CD8-positive, alpha-beta memory T cell (primary cell): ENCODE data around the gene THAP7. TPM values are rescaled to one million over a fixed set of nuclear protein-coding genes. Genes with fewer than 3 reads are reported as not detected.

Experiments used
- CTCF ChIA-PET: fragments of 350-600 bp; sonication (Branson Sonifier 250); formaldehyde crosslinking; loops from one replicate; lab custom pipeline; 2021; ENCODE audit warnings: antibody characterized with exemption; lab: Charles Lee
- POLR2A ChIA-PET: fragments of 350-600 bp; sonication (Branson Sonifier 250); formaldehyde crosslinking; loops from one replicate; lab custom pipeline; 2021; ENCODE audit warnings: antibody characterized with exemption; lab: Charles Lee
- DNase-seq, 5 donors: peaks; one replicate each; pipeline versions ENCODE4 v3.0.0 to v3.0.0-alpha.2; 2020 to 2022; ENCODE audit warnings: mixed read lengths in 1 of 5
- H3K27ac ChIP-seq: one replicate; pipeline ENCODE4 v1.7.0; 2013; ENCODE audit warnings: low read depth, mild to moderate bottlenecking, low read length, moderate library complexity
- H3K27me3 ChIP-seq: 2 replicates; pipeline ENCODE4 v1.7.0; 2013; ENCODE audit warnings: low read length, mild to moderate bottlenecking; ENCODE audit not compliant: insufficient read depth, poor library complexity, severe bottlenecking
- H3K36me3 ChIP-seq: 2 replicates; pipeline ENCODE4 v1.7.0; 2013; ENCODE audit warnings: mild to moderate bottlenecking, low read length, moderate library complexity; ENCODE audit not compliant: insufficient read depth
- H3K4me1 ChIP-seq: 2 replicates; pipeline ENCODE4 v1.7.0; 2013; ENCODE audit warnings: mild to moderate bottlenecking, low read length, moderate library complexity; ENCODE audit not compliant: insufficient read depth
- H3K4me3 ChIP-seq: 2 replicates; pipeline ENCODE4 v1.7.0; 2013; ENCODE audit warnings: mild to moderate bottlenecking, low read length
- H3K9me3 ChIP-seq: 2 replicates; pipeline ENCODE4 v1.7.0; 2013; ENCODE audit warnings: mild to moderate bottlenecking, low read length
- H3K27ac Mint-ChIP-seq, 8 donors: one replicate each; pipeline ENCODE4 v1.8.0; 2020 to 2021; ENCODE audit warnings: mixed read lengths in 8 of 8, mild to moderate bottlenecking in 6 of 8, inconsistent platforms in 3 of 8, moderate library complexity in 3 of 8
- H3K27me3 Mint-ChIP-seq, 2 donors: one replicate each; pipeline ENCODE4 v1.8.0; 2020 to 2021; ENCODE audit warnings: mixed read lengths in 2 of 2, mild to moderate bottlenecking in 1 of 2, moderate library complexity in 1 of 2
- H3K36me3 Mint-ChIP-seq, 3 donors: one replicate each; pipeline ENCODE4 v1.8.0; 2020 to 2021; ENCODE audit warnings: mixed read lengths in 3 of 3, inconsistent platforms in 1 of 3, mild to moderate bottlenecking in 1 of 3
- H3K4me1 Mint-ChIP-seq, 3 donors: one replicate each; pipeline ENCODE4 v1.8.0; 2020 to 2021; ENCODE audit warnings: mixed read lengths in 3 of 3, inconsistent platforms in 1 of 3, mild to moderate bottlenecking in 1 of 3
- H3K4me3 Mint-ChIP-seq, 7 donors: one replicate each; pipeline ENCODE4 v1.8.0; 2020 to 2021; ENCODE audit warnings: mixed read lengths in 7 of 7, mild to moderate bottlenecking in 6 of 7, moderate library complexity in 4 of 7, inconsistent platforms in 2 of 7
- H3K9me3 Mint-ChIP-seq, 5 donors: one replicate each; pipeline ENCODE4 v1.8.0; 2020 to 2022; ENCODE audit warnings: mixed read lengths in 5 of 5, mild to moderate bottlenecking in 3 of 5, moderate library complexity in 2 of 5, inconsistent platforms in 1 of 5
- polyA plus RNA-seq: library from polyadenylated mRNA; unstranded; fragments of 300-500 nt; fragmentation: Illumina TruSeq; gene quantifications from one replicate; pipeline ENCODE4 v1.2.3, GENCODE V29; 2021
- total RNA-seq, 2 experiments: library from RNA; stranded (reverse); gene quantifications; one replicate each; pipeline ENCODE4 v1.2.3, GENCODE V29; 2021

The THAP7 gene
- total and polyA plus RNA-seq, 3 experiments from 2014 or later: 42.8 to 43.9 (median 43.9) TPM

DNA sequence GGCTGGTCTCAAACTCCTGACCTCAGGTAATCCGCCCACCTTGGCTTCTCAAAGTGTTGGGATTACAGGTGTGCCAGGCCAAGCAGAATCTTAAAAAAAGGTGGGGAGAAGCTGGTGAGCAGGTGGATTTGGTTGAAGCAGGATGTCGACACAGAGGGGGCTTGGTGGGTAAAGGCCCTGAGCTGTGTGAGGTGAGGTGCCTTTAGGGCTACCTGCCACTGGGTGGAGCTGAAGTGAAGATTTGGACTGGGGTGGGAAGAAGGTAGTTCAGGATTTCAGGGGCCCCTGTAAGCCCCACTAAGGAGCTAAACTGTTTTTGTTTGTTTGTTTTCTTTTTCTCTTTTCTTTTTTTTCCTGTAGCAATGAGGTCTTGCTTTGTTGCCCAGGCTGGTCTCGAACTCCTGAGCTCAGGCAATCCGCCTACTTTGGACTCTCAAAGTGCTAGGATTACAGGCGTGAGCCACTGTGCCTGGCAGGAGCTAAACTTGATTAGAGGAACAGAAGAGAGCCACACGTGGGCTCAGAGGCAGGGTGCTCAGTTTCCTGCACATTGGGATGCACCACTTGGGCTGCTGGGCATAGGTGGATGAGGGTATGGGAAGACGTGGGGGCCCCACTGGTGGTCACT is 19.0 kb upstream of the THAP7 start:
- Mint-ChIP-seq H3K27ac (peak overlapping the region in 2 of 8 donors; percentile 45 to 51), H3K4me3 (no peak overlapping the region), H3K36me3 (no peaks in the 10 kb centered on the region), H3K27me3 (peaks cover 0 to 2% of the 10 kb centered on the region in 2 donors), H3K4me1 (peaks cover 11 to 20% (median 15%) of the 10 kb centered on the region in 3 donors), H3K9me3 (no peaks in the 10 kb centered on the region)
- Histone ChIP-seq H3K4me3 (no peak overlapping the region), H3K27ac (no peak overlapping the region), H3K36me3 (no peaks in the 10 kb centered on the region), H3K27me3 (no peaks in the 10 kb centered on the region), H3K4me1 (peaks cover 13% of the 10 kb centered on the region), H3K9me3 (no peaks in the 10 kb centered on the region)
- POLR2A ChIA-PET: no interaction called here
- peak in 1 of 5 donors; percentile 35 for DNase-seq
- CTCF ChIA-PET: interaction anchor here (1.5 kb wide), 1 partner anchor 19 kb away, joined by 5 read pairs; the partner anchor contains the start of gene THAP7

DNA sequence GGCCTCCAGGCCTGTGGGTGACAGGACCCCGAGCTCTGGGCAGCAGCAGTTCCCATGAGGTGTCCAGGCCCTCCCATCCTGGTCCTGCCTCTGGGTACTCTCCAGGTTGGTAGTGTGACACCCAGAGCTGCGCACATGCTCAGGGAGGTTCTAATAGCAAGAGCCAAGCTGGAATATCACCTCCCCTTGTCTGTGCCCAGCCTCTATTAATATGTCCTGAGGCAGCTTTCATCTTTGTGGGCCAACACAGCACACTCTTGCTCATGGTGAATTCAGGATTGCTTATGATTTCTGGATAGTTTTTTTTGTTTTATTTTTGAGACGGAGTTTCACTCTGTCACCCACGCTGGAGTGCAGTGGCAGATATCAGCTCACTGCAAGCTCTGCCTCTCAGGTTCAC is 16.4 kb upstream of the THAP7 start:
- POLR2A ChIA-PET: no interaction called here
- Histone ChIP-seq H3K36me3 (no peaks in the 10 kb centered on the region), H3K4me3 (no peak overlapping the region), H3K27me3 (no peaks in the 10 kb centered on the region), H3K4me1 (peaks cover 18% of the 10 kb centered on the region), H3K27ac (no peak overlapping the region), H3K9me3 (no peaks in the 10 kb centered on the region)
- Mint-ChIP-seq H3K36me3 (no peaks in the 10 kb centered on the region), H3K27ac (no peak overlapping the region), H3K27me3 (peaks cover 0 to 2% of the 10 kb centered on the region in 2 donors), H3K4me1 (peaks cover 23 to 31% (median 23%) of the 10 kb centered on the region in 3 donors), H3K9me3 (no peaks in the 10 kb centered on the region), H3K4me3 (no peak overlapping the region)
- CTCF ChIA-PET: no interaction called here
- no peak for DNase-seq

DNA sequence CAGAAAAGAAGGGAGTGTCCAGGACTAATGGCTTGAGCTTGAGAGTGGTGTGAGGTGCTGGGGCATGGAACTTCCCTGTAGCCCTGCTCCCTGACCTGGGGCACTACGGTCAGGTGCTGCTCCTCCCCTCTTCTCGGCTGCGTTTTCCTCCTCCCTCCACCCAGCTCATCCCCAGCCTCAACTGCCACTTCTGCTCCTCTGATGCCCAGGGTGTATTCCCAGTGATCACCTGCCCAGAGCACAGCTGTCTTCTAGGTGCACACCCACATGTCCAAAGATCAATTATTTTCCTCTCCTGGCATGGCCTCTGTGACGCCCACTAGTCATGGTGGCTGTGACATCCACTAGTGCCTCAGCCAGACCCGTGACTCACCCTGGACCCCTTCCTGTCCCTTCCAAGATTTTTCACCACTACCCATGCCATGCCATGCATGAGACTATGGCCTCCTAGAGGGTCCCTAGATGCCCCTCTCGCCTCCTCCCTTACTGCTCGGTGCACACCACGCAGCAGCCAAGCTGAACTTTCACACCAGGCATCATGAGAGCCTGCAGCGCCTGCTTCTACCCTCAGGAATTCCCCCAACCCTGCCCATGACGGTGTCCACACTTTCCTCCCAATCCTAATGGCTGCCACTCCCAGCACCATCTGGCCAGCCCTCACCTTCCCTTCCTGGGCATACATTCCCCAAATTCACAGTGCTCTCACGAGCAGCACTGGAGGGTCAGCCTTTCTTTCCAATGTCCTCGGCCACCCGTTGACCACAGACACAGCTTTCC is 14.9 kb upstream of the THAP7 start:
- Mint-ChIP-seq H3K4me3 (peak overlapping the region in 2 of 7 donors; percentile 58 to 82), H3K9me3 (no peaks in the 10 kb centered on the region), H3K27ac (peak overlapping the region in 4 of 8 donors; percentile 50 to 91 (median 71)), H3K36me3 (no peaks in the 10 kb centered on the region), H3K4me1 (peaks cover 26 to 34% (median 26%) of the 10 kb centered on the region in 3 donors), H3K27me3 (peaks cover 0 to 2% of the 10 kb centered on the region in 2 donors)
- Histone ChIP-seq H3K4me3 (no peak overlapping the region), H3K27me3 (no peaks in the 10 kb centered on the region), H3K9me3 (no peaks in the 10 kb centered on the region), H3K36me3 (no peaks in the 10 kb centered on the region), H3K27ac (no peak overlapping the region), H3K4me1 (peaks cover 18% of the 10 kb centered on the region)
- ChIA-PET POLR2A (no interaction called here), CTCF (no interaction called here)
- no peak for DNase-seq

DNA sequence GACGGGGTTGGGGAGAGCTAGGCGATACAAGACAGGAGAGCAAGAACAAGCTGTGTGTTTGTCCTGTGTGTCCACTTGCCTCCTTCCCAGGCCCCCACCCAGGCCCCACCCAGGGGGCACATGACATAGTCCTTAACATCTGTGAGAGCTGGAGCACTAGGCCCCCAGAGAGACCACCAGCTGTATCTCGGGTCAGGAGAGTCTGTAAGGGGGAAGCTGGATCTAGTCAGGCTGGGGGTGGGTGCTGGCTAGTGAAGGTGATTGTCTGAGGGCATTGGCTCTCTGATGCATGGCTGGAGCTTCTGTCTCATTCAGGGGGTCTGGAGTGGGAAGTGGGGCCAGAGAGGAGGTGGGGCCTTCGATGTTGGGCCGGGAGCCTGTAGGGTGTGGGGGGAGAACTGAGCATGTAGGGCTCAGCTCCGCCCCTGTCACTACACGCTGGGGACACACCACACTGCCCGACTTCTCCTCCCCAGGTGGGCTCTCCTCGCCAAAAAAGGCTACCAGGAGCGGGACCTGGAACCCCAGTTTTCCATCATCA is 13.6 kb upstream of the THAP7 start:
- peaks cover 0 to 2% of the 10 kb centered on the region in 2 donors for H3K27me3 Mint-ChIP-seq
- H3K27ac ChIP-seq: peak overlapping the region; percentile 90
- H3K4me3 Mint-ChIP-seq: peak overlapping the region in 1 of 7 donors; percentile 89
- CTCF ChIA-PET: interaction anchor here (1.3 kb wide), 1 partner anchor 13 kb away, joined by 4 read pairs; the partner anchor contains the start of gene THAP7
- peak overlapping the region in 6 of 8 donors; percentile 78 to 98 (median 96) for H3K27ac Mint-ChIP-seq
- H3K4me1 ChIP-seq: peaks cover 18% of the 10 kb centered on the region
- H3K4me3 ChIP-seq: no peak overlapping the region
- no peak for DNase-seq
- no peaks in the 10 kb centered on the region for H3K9me3 ChIP-seq
- POLR2A ChIA-PET: interaction anchor here (1.1 kb wide), 1 partner anchor 13 kb away, joined by 3 read pairs; the partner anchor contains the start of gene THAP7
- no peaks in the 10 kb centered on the region for H3K9me3 Mint-ChIP-seq
- H3K36me3 ChIP-seq: no peaks in the 10 kb centered on the region
- peaks cover 26 to 34% (median 26%) of the 10 kb centered on the region in 3 donors for H3K4me1 Mint-ChIP-seq
- no peaks in the 10 kb centered on the region for H3K27me3 ChIP-seq
- H3K36me3 Mint-ChIP-seq: no peaks in the 10 kb centered on the region

DNA sequence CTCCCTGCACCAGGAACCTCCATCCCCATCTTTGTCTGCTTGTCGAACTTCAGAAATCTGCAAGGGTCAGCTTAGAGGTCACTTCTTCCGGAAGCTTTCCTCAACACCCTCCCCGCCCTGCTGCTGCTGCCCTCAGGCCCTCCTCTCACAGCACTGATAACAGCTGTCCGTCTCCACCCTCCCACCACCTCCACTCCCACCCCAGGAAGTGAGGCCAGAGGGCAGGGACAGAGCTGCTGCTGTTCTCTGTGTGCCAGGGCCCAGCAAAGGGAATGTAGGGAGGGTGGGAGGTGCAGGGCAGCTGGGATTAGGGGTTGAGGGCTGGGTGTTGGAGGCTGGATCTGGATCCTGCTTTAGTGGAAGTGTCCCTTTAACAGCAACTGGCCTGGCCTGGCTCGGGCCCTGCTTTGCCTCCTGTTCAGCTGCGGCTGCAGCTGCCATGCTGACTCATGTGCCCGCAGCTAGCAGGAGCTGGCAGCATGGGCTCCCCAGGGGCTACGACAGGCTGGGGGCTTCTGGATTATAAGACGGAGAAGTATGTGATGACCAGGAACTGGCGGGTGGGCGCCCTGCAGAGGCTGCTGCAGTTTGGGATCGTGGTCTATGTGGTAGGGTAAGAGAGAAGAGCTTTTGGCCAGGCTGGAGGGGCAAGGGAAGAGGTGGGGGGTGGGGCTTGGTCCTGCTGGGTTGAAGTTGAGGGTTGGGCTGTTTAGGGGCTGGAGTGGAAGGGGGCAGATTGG is 13.0 kb upstream of the THAP7 start, which contains the start of gene P2RX6:
TSS of gene P2RX6 (plus strand) at position 440 of the 740 bp plus-strand sequence. CDS start at position 450, 10 bp downstream.
- Histone ChIP-seq H3K36me3 (no peaks in the 10 kb centered on the region), H3K4me1 (peaks cover 18% of the 10 kb centered on the region), H3K27me3 (no peaks in the 10 kb centered on the region), H3K9me3 (no peaks in the 10 kb centered on the region), H3K27ac (peak within 1 kb of the TSS; percentile 90), H3K4me3 (peak within 1 kb of the TSS; percentile 74)
- H3K4me1 Mint-ChIP-seq: peaks cover 26 to 34% (median 26%) of the 10 kb centered on the region in 3 donors
- no peak for DNase-seq
- H3K4me3 Mint-ChIP-seq: peak within 1 kb of the TSS; percentile 73 to 89 (median 85)
- peaks cover 0 to 2% of the 10 kb centered on the region in 2 donors for H3K27me3 Mint-ChIP-seq
- CTCF ChIA-PET: interaction anchor here (1.3 kb wide), 1 partner anchor 13 kb away, joined by 4 read pairs; the partner anchor contains the start of gene THAP7
- H3K9me3 Mint-ChIP-seq: no peaks in the 10 kb centered on the region
- peak within 1 kb of the TSS; percentile 91 to 98 (median 96) for H3K27ac Mint-ChIP-seq
- H3K36me3 Mint-ChIP-seq: no peaks in the 10 kb centered on the region
- POLR2A ChIA-PET: interaction anchor here (0.7 to 1.1 kb wide), 2 partner anchors 13 to 1723 kb away, joined by 3 read pairs; partner anchors contain the start of gene THAP7

DNA sequence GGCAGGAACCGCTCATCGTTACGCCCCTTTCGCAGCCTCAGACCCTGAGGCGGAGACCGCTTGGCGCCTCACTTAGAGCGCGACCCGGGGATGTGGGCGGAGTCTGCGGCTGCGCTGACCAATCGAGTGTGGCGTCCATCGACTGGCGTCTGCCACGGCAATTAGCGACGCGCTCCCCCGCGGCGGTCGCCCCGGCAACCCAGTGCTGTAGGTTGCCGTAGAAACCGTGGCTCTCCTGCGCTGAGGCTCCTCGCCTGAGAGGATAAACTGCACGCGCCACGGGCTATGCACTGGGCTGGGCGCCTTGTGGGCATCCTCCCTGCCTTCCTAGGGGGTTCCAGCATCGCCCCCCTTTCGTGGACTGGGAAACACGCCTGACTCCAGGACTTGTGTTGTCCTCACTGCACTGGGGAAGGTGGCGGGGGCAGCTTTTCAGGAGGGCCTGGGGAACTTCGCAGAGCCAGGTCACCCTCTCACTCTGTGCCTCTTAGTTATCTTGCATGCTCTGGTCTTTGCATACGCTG is 12.3 kb upstream of the THAP7 start:
- Mint-ChIP-seq H3K36me3 (no peaks in the 10 kb centered on the region), H3K27me3 (peaks cover 0 to 2% of the 10 kb centered on the region in 2 donors), H3K4me3 (peak overlapping the region; percentile 73 to 89 (median 85)), H3K9me3 (no peaks in the 10 kb centered on the region), H3K27ac (peak overlapping the region; percentile 91 to 98 (median 96)), H3K4me1 (peaks cover 26 to 34% (median 26%) of the 10 kb centered on the region in 3 donors)
- ChIA-PET POLR2A (interaction anchor here (0.7 to 1.9 kb wide), 2 partner anchors 12 to 1722 kb away, joined by 3 to 12 read pairs; partner anchors contain the start of gene THAP7), CTCF (interaction anchor here (1.1 to 1.3 kb wide), 2 partner anchors 10 to 12 kb away, joined by 4 read pairs; partner anchors contain the start of gene THAP7)
- DNase-seq: peak; percentile 80 to 93 (median 82)
- Histone ChIP-seq H3K4me3 (peak overlapping the region; percentile 74), H3K36me3 (no peaks in the 10 kb centered on the region), H3K27me3 (no peaks in the 10 kb centered on the region), H3K27ac (peak overlapping the region; percentile 90), H3K4me1 (peaks cover 18% of the 10 kb centered on the region), H3K9me3 (no peaks in the 10 kb centered on the region)
